ENCODE data around the gene MRS2. TPM values are rescaled to one million over a fixed set of nuclear protein-coding genes. Genes with fewer than 3 reads are reported as not detected.
"Not testable (repeated sequence)": the region's sequence is repeated elsewhere in the genome, so short reads cannot be mapped to it uniquely, and the experiment has no call there.

MRS2 gene
- total and polyA plus RNA-seq, 2 donors, result 15.3 to 17.0 TPM

DNA sequence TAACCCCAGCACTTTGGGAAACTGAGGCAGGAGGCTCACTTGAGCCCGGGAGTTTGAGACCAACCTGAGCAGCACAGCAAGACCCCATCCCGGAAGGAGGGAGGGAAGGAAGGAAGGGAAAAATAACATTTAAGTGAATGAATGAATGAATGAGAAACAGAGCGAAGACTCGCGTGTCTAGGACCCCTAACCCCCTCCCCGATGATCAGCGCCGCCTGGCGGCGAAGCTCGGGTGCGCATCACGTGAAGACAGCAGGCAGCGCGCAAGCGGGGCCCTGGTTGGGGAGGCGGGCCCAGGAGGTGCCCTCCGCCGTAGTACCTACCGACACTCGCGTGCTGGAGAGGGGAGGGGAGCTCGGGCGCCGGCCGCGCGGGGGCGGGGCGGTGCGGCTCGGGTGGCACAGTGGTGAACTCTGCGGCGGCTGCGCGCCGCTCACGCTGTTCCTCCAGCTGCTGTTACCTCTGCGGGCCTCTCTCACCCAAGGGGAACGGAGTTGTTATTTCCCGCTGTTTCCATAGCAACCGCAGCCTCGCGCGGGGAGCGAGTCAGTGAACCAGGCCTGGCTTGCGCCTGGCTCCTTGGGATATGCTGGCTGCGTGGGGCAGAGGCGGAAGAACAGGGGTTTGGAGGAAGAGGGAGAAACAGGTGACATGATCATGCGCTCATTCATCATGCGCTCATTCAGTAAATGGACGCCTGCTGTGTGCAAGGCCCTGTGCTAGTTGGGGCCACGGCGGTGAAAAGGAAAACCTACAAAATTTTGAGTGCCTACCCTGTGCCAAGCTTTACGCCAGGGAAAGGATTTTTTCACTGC lies 42.9 kb upstream of the MRS2 start:
- Histone ChIP-seq H3K4me3 (ENCODE audit: low read length in 2 of 2) (peak overlapping the region; percentile 32 to 44), H3K27me3 (ENCODE audit: control insufficient read depth in 2 of 2, insufficient read depth in 1 of 2, low read length in 1 of 2) (peaks cover 22 to 36% of the 10 kb centered on the region in 2 donors), H3K27ac (ENCODE audit: low read depth in 1 of 2, low read length in 1 of 2) (no peak overlapping the region), H3K4me1 (ENCODE audit: control insufficient read depth in 2 of 2, insufficient read depth in 2 of 2, low read length in 2 of 2) (peaks cover 5 to 17% of the 10 kb centered on the region in 2 donors), H3K36me3 (ENCODE audit: control insufficient read depth in 2 of 2, insufficient read depth in 2 of 2, low read length in 1 of 2) (no peaks in the 10 kb centered on the region), H3K9me3 (ENCODE audit: control insufficient read depth in 2 of 2, insufficient read depth in 1 of 2, low read length in 1 of 2) (peaks cover 0 to 13% of the 10 kb centered on the region in 2 donors)
- 7% methylated on average over 55 of the region's 55 CpGs for WGBS
- peak; percentile 48 to 88 (median 75) for DNase-seq (ENCODE audit: low read depth in 6 of 9, low spot score in 9 of 9)

DNA sequence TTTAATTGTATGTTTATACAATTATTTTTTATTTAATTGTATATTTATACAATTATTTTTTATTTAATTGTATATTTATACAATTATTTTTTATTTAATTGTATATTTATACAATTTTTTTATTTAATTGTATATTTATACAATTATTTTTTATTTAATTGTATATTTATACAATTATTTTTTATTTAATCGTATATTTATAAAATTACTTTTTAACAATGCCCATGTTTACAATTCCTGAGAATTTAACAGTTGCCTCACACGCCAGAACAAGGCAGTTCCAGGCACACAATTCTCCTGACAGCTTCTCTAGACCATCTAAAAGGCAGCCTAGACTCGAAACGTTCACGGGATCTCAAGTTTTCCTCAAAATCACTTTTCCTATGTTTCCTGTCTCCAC lies 40.4 kb upstream of the MRS2 start:
- not testable (repeated sequence) for DNase-seq (ENCODE audit: low read depth in 6 of 9, low spot score in 9 of 9); H3K27ac ChIP-seq (ENCODE audit: low read depth in 1 of 2, low read length in 1 of 2); H3K4me3 ChIP-seq (ENCODE audit: low read length in 2 of 2); H3K36me3 ChIP-seq (ENCODE audit: control insufficient read depth in 2 of 2, insufficient read depth in 2 of 2, low read length in 1 of 2)
- H3K4me1 ChIP-seq (ENCODE audit: control insufficient read depth in 2 of 2, insufficient read depth in 2 of 2, low read length in 2 of 2), result peaks cover 5 to 17% of the 10 kb centered on the region in 2 donors
- H3K27me3 ChIP-seq (ENCODE audit: control insufficient read depth in 2 of 2, insufficient read depth in 1 of 2, low read length in 1 of 2), result peaks cover 13 to 21% of the 10 kb centered on the region in 2 donors
- H3K9me3 ChIP-seq (ENCODE audit: control insufficient read depth in 2 of 2, insufficient read depth in 1 of 2, low read length in 1 of 2), result peaks cover 0 to 12% of the 10 kb centered on the region in 2 donors
- 95% methylated on average over 5 of the region's 5 CpGs for WGBS

DNA sequence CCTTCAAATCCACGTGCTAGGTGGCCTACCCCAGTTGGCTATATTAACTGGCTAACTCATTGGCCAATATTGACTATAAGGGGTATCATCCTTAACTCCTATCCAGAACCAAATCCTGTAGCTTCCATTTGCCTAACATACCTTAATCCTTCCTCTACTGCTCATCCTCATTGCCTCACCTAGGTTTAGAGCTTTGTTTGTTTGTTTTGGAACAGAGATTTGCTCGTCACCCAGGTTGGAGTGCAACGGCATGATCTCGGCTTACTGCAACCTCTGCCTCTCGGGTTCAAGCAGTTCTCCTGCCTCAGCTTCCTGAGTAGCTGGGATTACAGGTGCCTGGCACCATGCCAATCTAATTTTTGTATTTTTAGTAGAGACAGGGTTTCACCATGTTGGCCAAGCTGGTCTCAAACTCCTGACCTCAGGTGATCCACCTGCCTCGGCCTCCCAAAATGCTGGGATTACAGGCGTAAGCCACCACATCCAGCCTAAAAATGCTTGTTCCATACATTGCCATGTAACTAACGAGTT lies 37.6 kb upstream of the MRS2 start:
- H3K9me3 ChIP-seq (ENCODE audit: control insufficient read depth in 2 of 2, insufficient read depth in 1 of 2, low read length in 1 of 2); H3K27me3 ChIP-seq (ENCODE audit: control insufficient read depth in 2 of 2, insufficient read depth in 1 of 2, low read length in 1 of 2); H3K36me3 ChIP-seq (ENCODE audit: control insufficient read depth in 2 of 2, insufficient read depth in 2 of 2, low read length in 1 of 2); H3K27ac ChIP-seq (ENCODE audit: low read depth in 1 of 2, low read length in 1 of 2); H3K4me1 ChIP-seq (ENCODE audit: control insufficient read depth in 2 of 2, insufficient read depth in 2 of 2, low read length in 2 of 2); DNase-seq (ENCODE audit: low read depth in 6 of 9, low spot score in 9 of 9); H3K4me3 ChIP-seq (ENCODE audit: low read length in 2 of 2): not testable (repeated sequence)
- WGBS, result 82% methylated on average over 8 of the region's 8 CpGs

DNA sequence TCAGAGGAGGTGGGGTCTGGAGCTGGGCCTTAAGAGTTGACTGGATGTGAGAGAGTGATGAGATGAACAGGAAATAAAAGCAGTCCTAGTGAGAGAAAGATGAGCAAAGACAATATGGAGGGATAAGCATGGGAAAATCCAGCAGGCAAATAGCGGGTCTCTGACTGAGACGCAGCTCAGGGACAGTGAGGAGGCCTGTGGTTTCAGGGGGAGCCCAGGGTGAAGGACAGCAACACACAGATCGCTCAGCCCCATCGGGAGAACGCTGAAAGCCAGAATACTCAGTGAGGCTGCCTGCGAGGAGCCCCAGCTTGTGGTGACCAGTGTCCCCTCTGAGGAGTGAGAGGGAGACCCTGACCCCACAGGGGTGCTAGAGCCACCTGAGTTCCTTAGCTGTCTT lies 28.1 kb upstream of the MRS2 start:
- Histone ChIP-seq H3K27ac (ENCODE audit: low read depth in 1 of 2, low read length in 1 of 2) (no peak overlapping the region), H3K36me3 (ENCODE audit: control insufficient read depth in 2 of 2, insufficient read depth in 2 of 2, low read length in 1 of 2) (no peaks in the 10 kb centered on the region), H3K4me3 (ENCODE audit: low read length in 2 of 2) (no peak overlapping the region), H3K27me3 (ENCODE audit: control insufficient read depth in 2 of 2, insufficient read depth in 1 of 2, low read length in 1 of 2) (no peaks in the 10 kb centered on the region), H3K9me3 (ENCODE audit: control insufficient read depth in 2 of 2, insufficient read depth in 1 of 2, low read length in 1 of 2) (no peaks in the 10 kb centered on the region), H3K4me1 (ENCODE audit: control insufficient read depth in 2 of 2, insufficient read depth in 2 of 2, low read length in 2 of 2) (no peaks in the 10 kb centered on the region)
- 97% methylated on average over 6 of the region's 6 CpGs for WGBS
- no peak for DNase-seq (ENCODE audit: low read depth in 6 of 9, low spot score in 9 of 9)

DNA sequence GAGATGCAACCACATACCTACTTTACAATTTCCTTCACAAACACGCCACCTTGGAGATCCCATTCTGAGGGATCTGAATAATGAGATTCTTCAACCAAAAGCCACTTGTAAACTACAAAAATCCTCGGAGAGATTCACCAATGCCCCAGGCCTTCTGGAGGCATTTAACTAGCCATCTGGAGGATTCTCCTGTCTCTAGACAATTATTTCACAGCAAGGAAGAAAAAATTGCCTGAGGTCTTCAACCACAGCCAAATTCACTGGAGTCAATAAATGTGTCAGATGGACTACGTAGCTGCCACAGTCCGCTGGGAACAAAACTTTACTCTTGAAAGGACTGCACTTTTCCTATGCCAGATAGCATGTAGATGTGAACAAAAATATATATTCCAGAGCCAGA lies 25.9 kb upstream of the MRS2 start:
- DNase-seq (ENCODE audit: low read depth in 6 of 9, low spot score in 9 of 9), result no peak
- Histone ChIP-seq H3K27ac (ENCODE audit: low read depth in 1 of 2, low read length in 1 of 2) (no peak overlapping the region), H3K9me3 (ENCODE audit: control insufficient read depth in 2 of 2, insufficient read depth in 1 of 2, low read length in 1 of 2) (no peaks in the 10 kb centered on the region), H3K4me3 (ENCODE audit: low read length in 2 of 2) (no peak overlapping the region), H3K27me3 (ENCODE audit: control insufficient read depth in 2 of 2, insufficient read depth in 1 of 2, low read length in 1 of 2) (no peaks in the 10 kb centered on the region), H3K36me3 (ENCODE audit: control insufficient read depth in 2 of 2, insufficient read depth in 2 of 2, low read length in 1 of 2) (no peaks in the 10 kb centered on the region), H3K4me1 (ENCODE audit: control insufficient read depth in 2 of 2, insufficient read depth in 2 of 2, low read length in 2 of 2) (no peaks in the 10 kb centered on the region)
- 92% methylated on average over 4 of the region's 4 CpGs for WGBS

DNA sequence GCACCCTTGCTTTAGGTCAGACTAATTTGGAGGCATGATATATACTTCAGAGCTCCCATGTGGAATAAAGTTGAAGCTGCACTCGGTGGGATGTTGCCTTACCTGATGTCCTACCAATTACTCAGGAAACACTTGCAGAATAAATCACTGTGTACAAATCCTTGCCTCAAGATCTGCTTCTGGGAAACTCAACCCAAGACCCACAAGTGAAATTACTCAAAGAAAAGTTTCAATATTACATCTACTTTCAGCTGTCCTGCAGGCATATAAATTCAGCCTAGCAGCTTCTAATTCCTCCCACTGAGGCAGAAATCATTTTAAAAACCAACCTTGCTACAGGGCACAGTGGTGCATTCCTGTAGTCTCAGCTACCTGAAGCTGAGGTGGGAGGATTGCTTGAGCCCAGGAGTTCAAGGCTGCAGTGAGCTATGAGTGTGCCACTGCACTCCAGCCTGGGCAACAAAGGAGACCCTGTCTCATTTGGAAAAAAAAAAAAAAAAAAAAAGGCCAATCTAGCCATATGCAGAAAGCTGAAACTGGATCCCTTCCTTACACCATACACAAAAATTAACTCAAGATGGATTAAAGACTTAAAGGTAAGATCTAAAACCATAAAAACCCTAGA lies 24.2 kb upstream of the MRS2 start:
- WGBS, result 93% methylated on average over 1 of the region's 1 CpG
- no peak for DNase-seq (ENCODE audit: low read depth in 6 of 9, low spot score in 9 of 9)
- H3K4me1 ChIP-seq (ENCODE audit: control insufficient read depth in 2 of 2, insufficient read depth in 2 of 2, low read length in 2 of 2), result no peaks in the 10 kb centered on the region
- no peaks in the 10 kb centered on the region for H3K27me3 ChIP-seq (ENCODE audit: control insufficient read depth in 2 of 2, insufficient read depth in 1 of 2, low read length in 1 of 2)
- H3K27ac ChIP-seq (ENCODE audit: low read depth in 1 of 2, low read length in 1 of 2), result no peak overlapping the region
- no peak overlapping the region for H3K4me3 ChIP-seq (ENCODE audit: low read length in 2 of 2)
- H3K9me3 ChIP-seq (ENCODE audit: control insufficient read depth in 2 of 2, insufficient read depth in 1 of 2, low read length in 1 of 2), result no peaks in the 10 kb centered on the region
- H3K36me3 ChIP-seq (ENCODE audit: control insufficient read depth in 2 of 2, insufficient read depth in 2 of 2, low read length in 1 of 2), result no peaks in the 10 kb centered on the region

DNA sequence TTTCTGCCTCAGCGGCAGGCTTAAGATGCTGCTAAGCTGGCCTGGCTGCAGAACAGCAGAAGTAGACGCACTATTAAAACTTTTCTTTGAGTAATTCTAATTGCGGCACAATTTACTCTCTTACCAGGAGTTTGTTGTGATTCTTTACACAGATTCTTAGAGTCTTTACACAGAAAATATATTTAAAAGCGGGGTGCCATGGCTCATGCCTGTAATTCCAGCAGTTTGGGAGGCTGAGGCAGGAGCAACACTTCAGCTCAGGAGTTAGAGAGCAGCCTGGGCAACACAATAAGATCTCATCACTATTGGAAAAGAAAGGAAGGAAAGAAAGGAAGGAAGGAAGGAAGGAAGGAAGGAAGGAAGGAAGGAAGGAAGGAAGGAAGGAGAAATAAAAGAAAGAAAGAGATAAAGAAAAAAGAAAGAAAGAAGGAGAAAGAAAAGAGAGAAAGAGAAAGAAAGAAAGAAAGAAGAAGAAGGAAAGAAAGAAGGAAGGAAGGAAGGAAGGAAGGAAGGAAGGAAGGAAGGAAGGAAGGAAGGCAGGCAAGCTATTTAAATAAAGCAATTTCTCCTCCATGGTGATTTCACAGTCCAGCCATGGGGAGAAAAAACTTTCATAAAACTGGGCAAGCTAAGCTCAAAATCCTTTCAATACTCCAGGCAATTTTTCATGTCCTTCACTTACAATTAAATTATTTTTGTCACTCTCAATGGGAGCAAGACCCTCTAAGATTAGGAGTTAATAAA lies 21.1 kb upstream of the MRS2 start:
- Histone ChIP-seq H3K27me3 (ENCODE audit: control insufficient read depth in 2 of 2, insufficient read depth in 1 of 2, low read length in 1 of 2) (no peaks in the 10 kb centered on the region), H3K9me3 (ENCODE audit: control insufficient read depth in 2 of 2, insufficient read depth in 1 of 2, low read length in 1 of 2) (no peaks in the 10 kb centered on the region), H3K4me1 (ENCODE audit: control insufficient read depth in 2 of 2, insufficient read depth in 2 of 2, low read length in 2 of 2) (no peaks in the 10 kb centered on the region), H3K36me3 (ENCODE audit: control insufficient read depth in 2 of 2, insufficient read depth in 2 of 2, low read length in 1 of 2) (no peaks in the 10 kb centered on the region), H3K4me3 (ENCODE audit: low read length in 2 of 2) (no peak overlapping the region), H3K27ac (ENCODE audit: low read depth in 1 of 2, low read length in 1 of 2) (no peak overlapping the region)
- over 99% methylated on average over 4 of the region's 4 CpGs for WGBS
- no peak for DNase-seq (ENCODE audit: low read depth in 6 of 9, low spot score in 9 of 9)

DNA sequence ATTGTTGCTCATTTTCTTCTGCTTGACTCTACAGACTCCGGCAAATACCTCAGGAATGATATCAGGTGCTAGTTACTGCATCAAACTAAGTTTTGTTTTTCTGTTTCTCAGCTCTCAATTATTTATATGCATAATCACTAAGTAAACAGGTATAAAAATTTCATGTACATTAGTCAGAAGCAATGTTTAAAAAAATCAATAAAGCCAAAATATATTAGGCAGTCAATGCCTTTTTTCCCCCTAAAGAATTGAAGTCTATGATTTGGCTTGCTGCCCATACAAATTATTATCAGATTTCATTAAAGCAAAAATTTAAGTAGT lies 20.6 kb upstream of the MRS2 start:
- H3K9me3 ChIP-seq (ENCODE audit: control insufficient read depth in 2 of 2, insufficient read depth in 1 of 2, low read length in 1 of 2), result no peaks in the 10 kb centered on the region
- no peak overlapping the region for H3K27ac ChIP-seq (ENCODE audit: low read depth in 1 of 2, low read length in 1 of 2)
- H3K4me1 ChIP-seq (ENCODE audit: control insufficient read depth in 2 of 2, insufficient read depth in 2 of 2, low read length in 2 of 2), result no peaks in the 10 kb centered on the region
- H3K27me3 ChIP-seq (ENCODE audit: control insufficient read depth in 2 of 2, insufficient read depth in 1 of 2, low read length in 1 of 2), result no peaks in the 10 kb centered on the region
- H3K36me3 ChIP-seq (ENCODE audit: control insufficient read depth in 2 of 2, insufficient read depth in 2 of 2, low read length in 1 of 2), result no peaks in the 10 kb centered on the region
- no peak for DNase-seq (ENCODE audit: low read depth in 6 of 9, low spot score in 9 of 9)
- 99% methylated on average over 1 of the region's 1 CpG for WGBS
- no peak overlapping the region for H3K4me3 ChIP-seq (ENCODE audit: low read length in 2 of 2)

All from thymus (tissue), 11 donors.